HEK293T (cell line): ENCODE data around the gene MAP2K4.

Experiments used
- CTCF ChIA-PET: fragments of 350-600 bp; formaldehyde crosslinking; extraction: SDS; loops from one replicate; lab custom pipeline; 2021; ENCODE audit warnings: antibody characterized with exemption, inconsistent platforms; lab: Yijun Ruan, JAX
- POLR2A ChIA-PET: fragments of 350-600 bp; formaldehyde crosslinking; extraction: SDS; loops from one replicate; lab custom pipeline; 2020; ENCODE audit warnings: antibody characterized with exemption, inconsistent platforms; lab: Yijun Ruan, JAX
- DNase-seq: peaks from one replicate; pipeline ENCODE4 v3.0.0; 2012; ENCODE audit warnings: mixed read lengths; ENCODE audit errors: extremely low spot score
- ARNT ChIP-seq: fragments of 450-650 bp; IDR thresholded peaks from 2 replicates; pipeline ENCODE4 v1.6.1; 2017; ENCODE audit warnings: mild to moderate bottlenecking
- BHLHE40 ChIP-seq: fragments of 450-650 bp; IDR thresholded peaks from 2 replicates; pipeline ENCODE4 v1.6.1; 2016; ENCODE audit warnings: mild to moderate bottlenecking, moderate library complexity, borderline replicate concordance
- CTBP1 ChIP-seq: fragments of 450-650 bp; IDR thresholded peaks from 2 replicates; pipeline ENCODE4 v1.6.1; 2016; ENCODE audit warnings: borderline replicate concordance
- ELF4 ChIP-seq: fragments of 450-650 bp; IDR thresholded peaks from 2 replicates; pipeline ENCODE4 v1.6.1; 2017; ENCODE audit warnings: antibody characterized with exemption
- FOXA1 ChIP-seq: fragments of 450-650 bp; IDR thresholded peaks from 2 replicates; pipeline ENCODE4 v1.6.1; 2016; ENCODE audit warnings: mild to moderate bottlenecking
- FOXK2 ChIP-seq: fragments of 450-650 bp; IDR thresholded peaks from 2 replicates; pipeline ENCODE4 v1.6.1; 2016; ENCODE audit warnings: mild to moderate bottlenecking
- FOXM1 ChIP-seq: fragments of 450-650 bp; IDR thresholded peaks from 2 replicates; pipeline ENCODE4 v1.6.1; 2017; ENCODE audit warnings: mild to moderate bottlenecking, borderline replicate concordance
- HDGF ChIP-seq: fragments of 450-650 bp; IDR thresholded peaks from 2 replicates; pipeline ENCODE4 v1.6.1; 2017; ENCODE audit warnings: antibody characterized with exemption, borderline replicate concordance
- L3MBTL2 ChIP-seq: fragments of 450-650 bp; conservative IDR thresholded peaks from 2 replicates; pipeline ENCODE4 v1.6.1; 2016; ENCODE audit warnings: mild to moderate bottlenecking
- LEF1 ChIP-seq: fragments of 450-650 bp; IDR thresholded peaks from 2 replicates; pipeline ENCODE4 v1.6.1; 2017; ENCODE audit warnings: mild to moderate bottlenecking, borderline replicate concordance
- NFRKB ChIP-seq: fragments of 450-650 bp; IDR thresholded peaks from 2 replicates; pipeline ENCODE4 v1.6.1; 2016; ENCODE audit warnings: mild to moderate bottlenecking, moderate library complexity
- PKNOX1 ChIP-seq: fragments of 450-650 bp; IDR thresholded peaks from 2 replicates; pipeline ENCODE4 v1.6.1; 2016
- SP1 ChIP-seq: fragments of 450-650 bp; IDR thresholded peaks from 2 replicates; pipeline ENCODE4 v1.6.1; 2017
- SUZ12 ChIP-seq: fragments of 450-650 bp; IDR thresholded peaks from 2 replicates; pipeline ENCODE4 v1.6.1; 2016; ENCODE audit warnings: mild to moderate bottlenecking
- TARDBP ChIP-seq: fragments of 450-650 bp; IDR thresholded peaks from 2 replicates; pipeline ENCODE4 v1.6.1; 2016
- ZNF384 ChIP-seq: fragments of 450-650 bp; IDR thresholded peaks from 2 replicates; pipeline ENCODE4 v1.6.1; 2016

The MAP2K4 gene

GRCh38 chr17:12046786-12047185 is 26.1 kb downstream of the MAP2K4 start:
- no peak for DNase-seq
- CTCF ChIA-PET = no interaction called here
- POLR2A ChIA-PET = interaction anchor here (1.7 kb wide), 1 partner anchor 50 kb away, joined by 5 read pairs; the partner anchor contains the start of gene ZNF18
- TF ChIP-seq HDGF (no peak), ARNT (no peak), FOXK2 (no peak), ELF4 (no peak), BHLHE40 (no peak), FOXA1 (no peak), TARDBP (no peak)

GRCh38 chr17:12047681-12048376 is 27.2 kb downstream of the MAP2K4 start:
- DNase-seq = no peak
- POLR2A ChIA-PET = interaction anchor here (0.7 to 1.7 kb wide), 2 partner anchors 26 to 51 kb away, joined by 3 to 5 read pairs; partner anchors contain the start of gene ZNF18
- CTCF ChIA-PET = interaction anchor here (0.6 kb wide), 1 partner anchor 81 kb away, joined by 3 read pairs; no protein-coding TSS in a partner anchor
- no peak for TF ChIP-seq ARNT
- no peak for TF ChIP-seq PKNOX1
- no peak for TF ChIP-seq LEF1
- no peak for TF ChIP-seq TARDBP
- no peak for TF ChIP-seq ZNF384
- TF ChIP-seq SUZ12 = no peak
- TF ChIP-seq SP1 = no peak
- no peak for TF ChIP-seq NFRKB
- TF ChIP-seq FOXK2 = no peak
- no peak for TF ChIP-seq FOXA1
- TF ChIP-seq FOXM1 = no peak
- no peak for TF ChIP-seq L3MBTL2
- no peak for TF ChIP-seq BHLHE40

GRCh38 chr17:12048843-12049473 is 28.3 kb downstream of the MAP2K4 start:
- TF ChIP-seq FOXM1 (no peak), L3MBTL2 (no peak), ZNF384 (no peak), HDGF (no peak)
- DNase-seq = no peak
- POLR2A ChIA-PET = interaction anchor here (1.2 kb wide), 1 partner anchor 52 kb away, joined by 4 read pairs; the partner anchor contains the start of gene ZNF18
- CTCF ChIA-PET = no interaction called here

- ChIA-PET CTCF (no interaction called here), POLR2A (interaction anchor here (2.6 kb wide), 1 partner anchor 53 kb away, joined by 12 read pairs; the partner anchor contains the start of gene ZNF18)
- no peak for DNase-seq
- TF ChIP-seq NFRKB (no peak), SUZ12 (no peak), L3MBTL2 (no peak), PKNOX1 (no peak), FOXM1 (no peak), SP1 (no peak), FOXA1 (no peak), ARNT (no peak), HDGF (no peak), ZNF384 (no peak), BHLHE40 (no peak), LEF1 (no peak), FOXK2 (no peak), ELF4 (no peak), TARDBP (no peak), CTBP1 (no peak)
Measured at GRCh38 chr17:12050646-12051225, 30.1 kb downstream of the MAP2K4 start.

- no peak for DNase-seq
- ChIA-PET CTCF (no interaction called here), POLR2A (no interaction called here)
- TF ChIP-seq CTBP1 (no peak), L3MBTL2 (no peak), BHLHE40 (no peak), FOXK2 (no peak), FOXA1 (no peak), SUZ12 (no peak), SP1 (no peak), FOXM1 (no peak), ARNT (no peak), ELF4 (no peak), NFRKB (no peak), PKNOX1 (no peak), LEF1 (no peak), TARDBP (no peak), HDGF (no peak), ZNF384 (no peak)
Measured at GRCh38 chr17:12053552-12053951, 32.9 kb downstream of the MAP2K4 start.

GRCh38 chr17:12055889-12056288 is 35.2 kb downstream of the MAP2K4 start:
- DNase-seq = no peak
- ChIA-PET CTCF (no interaction called here), POLR2A (no interaction called here)
- TF ChIP-seq TARDBP = no peak
- TF ChIP-seq HDGF = no peak
- TF ChIP-seq ELF4 = no peak
- no peak for TF ChIP-seq FOXA1
- no peak for TF ChIP-seq FOXK2
- TF ChIP-seq FOXM1 = no peak
- no peak for TF ChIP-seq SP1
